ENCODE measurements around the gene PLCD1.
"Not testable (repeated sequence)": the region's sequence is repeated elsewhere in the genome, so short reads cannot be mapped to it uniquely, and the experiment has no call there.

Gene PLCD1

GRCh38 chr3:37981348-37981664 is 48.1 kb downstream of the PLCD1 start:
- no peak for TF ChIP-seq CTCF (IDR thresholded peaks at IDR 0.05; ENCODE audit: insufficient read depth, missing control alignments)
- no peak for FAIRE-seq
- DNase-seq (ENCODE audit: insufficient read length, low spot score), result no peak

- no peak for FAIRE-seq
- DNase-seq (ENCODE audit: insufficient read length, low spot score), result no peak
- TF ChIP-seq CTCF (IDR thresholded peaks at IDR 0.05; ENCODE audit: insufficient read depth, missing control alignments), result no peak
These were observed 48.7 kb downstream of the PLCD1 start for GRCh38 chr3:37980462-37981347.

- FAIRE-seq, result no peak
- DNase-seq (ENCODE audit: insufficient read length, low spot score), result no peak
- no peak for TF ChIP-seq CTCF (IDR thresholded peaks at IDR 0.05; ENCODE audit: insufficient read depth, missing control alignments)
These were observed 49.6 kb downstream of the PLCD1 start for GRCh38 chr3:37979541-37980461.

- FAIRE-seq (no peak), DNase-seq (ENCODE audit: insufficient read length, low spot score) (no peak)
- TF ChIP-seq CTCF (IDR thresholded peaks at IDR 0.05; ENCODE audit: insufficient read depth, missing control alignments), result peak; percentile 65
These were observed 55.0 kb downstream of the PLCD1 start for GRCh38 chr3:37974121-37975083.

GRCh38 chr3:37973246-37974054 is 56.0 kb downstream of the PLCD1 start:
- FAIRE-seq (no peak), DNase-seq (ENCODE audit: insufficient read length, low spot score) (no peak)
- TF ChIP-seq CTCF (IDR thresholded peaks at IDR 0.05; ENCODE audit: insufficient read depth, missing control alignments), result no peak

GRCh38 chr3:37972056-37972455 is 57.4 kb downstream of the PLCD1 start:
- FAIRE-seq; DNase-seq (ENCODE audit: insufficient read length, low spot score): not testable (repeated sequence)

All from D721Med (cell line).